ENCODE data around the gene ATP6V1E1. TPM values are rescaled to one million over a fixed set of nuclear protein-coding genes. Genes with fewer than 3 reads are reported as not detected.

The ATP6V1E1 gene
- total RNA-seq, 1 donor from 2014 or later: 213 TPM

DNA sequence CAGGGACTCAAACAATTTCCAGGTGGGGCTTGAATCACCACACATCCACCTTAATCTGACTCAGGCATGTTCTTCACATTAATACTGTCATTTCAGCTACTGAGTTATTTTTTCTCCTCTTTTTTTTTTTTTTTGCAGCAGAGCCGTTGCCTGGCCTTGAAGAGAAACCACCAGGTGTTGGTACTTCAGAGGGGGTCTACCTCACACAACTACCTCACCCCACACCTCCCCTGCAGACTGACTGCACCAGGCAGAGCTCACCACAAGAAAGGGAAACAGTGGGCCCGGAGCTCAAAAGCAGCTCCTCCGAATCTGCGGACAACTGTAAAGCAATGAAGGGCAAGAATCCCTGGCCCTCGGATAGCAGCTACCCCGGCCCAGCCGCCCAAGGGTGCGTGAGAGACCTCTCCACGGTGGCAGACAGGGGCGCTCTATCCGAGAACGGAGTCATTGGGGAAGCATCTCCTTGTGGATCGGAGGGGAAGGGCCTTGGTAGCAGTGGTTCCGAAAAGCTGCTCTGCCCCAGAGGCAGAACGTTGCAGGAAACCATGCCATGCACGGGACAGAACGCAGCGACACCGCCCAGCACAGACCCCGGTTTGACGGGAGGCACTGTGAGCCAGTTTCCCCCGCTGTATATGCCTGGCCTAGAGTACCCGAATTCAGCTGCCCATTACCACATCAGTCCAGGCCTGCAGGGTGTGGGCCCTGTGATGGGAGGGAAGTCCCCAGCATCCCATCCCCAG lies 80.4 kb downstream of the ATP6V1E1 start:
- no peaks in the 10 kb centered on the region for H3K27me3 ChIP-seq (ENCODE audit: low read depth)
- TF ChIP-seq, protein P1, sequence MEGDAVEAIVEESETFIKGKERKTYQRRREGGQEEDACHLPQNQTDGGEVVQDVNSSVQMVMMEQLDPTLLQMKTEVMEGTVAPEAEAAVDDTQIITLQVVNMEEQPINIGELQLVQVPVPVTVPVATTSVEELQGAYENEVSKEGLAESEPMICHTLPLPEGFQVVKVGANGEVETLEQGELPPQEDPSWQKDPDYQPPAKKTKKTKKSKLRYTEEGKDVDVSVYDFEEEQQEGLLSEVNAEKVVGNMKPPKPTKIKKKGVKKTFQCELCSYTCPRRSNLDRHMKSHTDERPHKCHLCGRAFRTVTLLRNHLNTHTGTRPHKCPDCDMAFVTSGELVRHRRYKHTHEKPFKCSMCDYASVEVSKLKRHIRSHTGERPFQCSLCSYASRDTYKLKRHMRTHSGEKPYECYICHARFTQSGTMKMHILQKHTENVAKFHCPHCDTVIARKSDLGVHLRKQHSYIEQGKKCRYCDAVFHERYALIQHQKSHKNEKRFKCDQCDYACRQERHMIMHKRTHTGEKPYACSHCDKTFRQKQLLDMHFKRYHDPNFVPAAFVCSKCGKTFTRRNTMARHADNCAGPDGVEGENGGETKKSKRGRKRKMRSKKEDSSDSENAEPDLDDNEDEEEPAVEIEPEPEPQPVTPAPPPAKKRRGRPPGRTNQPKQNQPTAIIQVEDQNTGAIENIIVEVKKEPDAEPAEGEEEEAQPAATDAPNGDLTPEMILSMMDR (IDR thresholded peaks at IDR 0.05; ENCODE audit: borderline replicate concordance): no peak
- no peak overlapping the region for H3K27ac ChIP-seq (replicated peaks)
- H3K9me3 ChIP-seq (replicated peaks): no peaks in the 10 kb centered on the region
- no peak for DNase-seq
- H3K4me1 ChIP-seq: peaks cover 20% of the 10 kb centered on the region
- H3K4me3 ChIP-seq: no peak overlapping the region
- intact Hi-C loops (cut with micrococcal nuclease): no loop called here
- peaks cover 14% of the 10 kb centered on the region for H3K36me3 ChIP-seq

DNA sequence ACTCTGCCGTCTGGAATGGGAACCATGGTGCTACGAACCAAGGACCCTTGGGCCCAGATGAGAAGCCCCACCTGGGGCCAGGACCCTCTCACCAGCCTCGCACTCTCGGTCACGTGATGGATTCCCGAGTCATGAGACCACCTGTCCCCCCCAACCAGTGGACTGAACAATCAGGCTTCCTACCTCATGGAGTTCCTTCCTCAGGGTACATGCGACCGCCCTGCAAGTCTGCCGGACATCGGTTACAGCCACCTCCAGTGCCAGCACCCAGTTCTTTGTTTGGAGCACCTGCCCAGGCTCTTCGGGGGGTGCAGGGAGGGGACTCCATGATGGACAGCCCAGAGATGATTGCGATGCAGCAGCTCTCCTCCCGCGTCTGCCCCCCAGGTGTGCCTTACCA lies 86.1 kb downstream of the ATP6V1E1 start:
- no peaks in the 10 kb centered on the region for H3K9me3 ChIP-seq (replicated peaks)
- H3K27ac ChIP-seq (replicated peaks): no peak overlapping the region
- intact Hi-C loops (cut with micrococcal nuclease): no loop called here
- H3K4me1 ChIP-seq: no peaks in the 10 kb centered on the region
- TF ChIP-seq, protein P1 (IDR thresholded peaks at IDR 0.05; ENCODE audit: borderline replicate concordance): no peak
- H3K27me3 ChIP-seq (ENCODE audit: low read depth): no peaks in the 10 kb centered on the region
- no peak for DNase-seq
- H3K4me3 ChIP-seq: no peak overlapping the region
- peaks cover 34% of the 10 kb centered on the region for H3K36me3 ChIP-seq

Other genes starting within 250 kb of the ATP6V1E1 start
- 2.7 TPM for gene SLC25A18, start 65.3 kb downstream of the ATP6V1E1 start, total RNA-seq
- 111 TPM for gene BCL2L13, start 10.0 kb upstream of the ATP6V1E1 start, total RNA-seq
- gene BID, start 145.7 kb upstream of the ATP6V1E1 start, total RNA-seq: 14.5 TPM

Data from left ventricle myocardium inferior (tissue), 1 donor.